ENCODE results near the gene TMEM217.

The TMEM217 gene

DNA sequence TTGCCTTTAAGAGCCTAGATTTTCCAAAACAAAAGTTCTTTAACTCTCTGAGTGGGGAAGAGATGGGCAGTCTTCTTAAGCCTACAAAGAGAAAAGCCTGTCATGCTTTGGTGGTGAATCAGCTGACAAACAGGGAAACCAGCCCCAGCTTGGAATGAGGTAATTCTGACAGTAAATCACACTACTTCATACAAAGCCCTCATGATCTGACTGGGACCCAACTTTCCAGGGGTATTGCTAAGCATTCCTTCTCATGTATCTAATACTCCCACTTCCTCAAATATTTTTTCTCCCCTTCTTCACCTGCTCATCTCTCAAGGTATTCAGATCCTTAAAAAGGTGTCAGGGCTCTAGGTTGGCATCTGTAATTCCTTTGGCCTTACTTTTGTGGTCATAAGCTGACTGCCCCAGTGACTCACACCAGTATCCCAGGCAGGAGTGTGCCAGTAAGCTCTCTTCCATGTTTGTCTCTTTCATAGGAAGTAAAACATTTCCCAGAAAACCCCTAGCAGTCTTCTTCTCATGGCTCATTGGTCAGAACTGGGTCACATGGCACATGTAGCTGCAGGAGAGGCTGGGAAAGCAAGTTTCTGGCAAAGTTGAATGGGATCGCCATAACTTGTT is 15.4 kb downstream of the TMEM217 start:
- H3K36me3 ChIP-seq (ENCODE audit: low read length) = no peaks in the 10 kb centered on the region
- TF ChIP-seq, protein P1, sequence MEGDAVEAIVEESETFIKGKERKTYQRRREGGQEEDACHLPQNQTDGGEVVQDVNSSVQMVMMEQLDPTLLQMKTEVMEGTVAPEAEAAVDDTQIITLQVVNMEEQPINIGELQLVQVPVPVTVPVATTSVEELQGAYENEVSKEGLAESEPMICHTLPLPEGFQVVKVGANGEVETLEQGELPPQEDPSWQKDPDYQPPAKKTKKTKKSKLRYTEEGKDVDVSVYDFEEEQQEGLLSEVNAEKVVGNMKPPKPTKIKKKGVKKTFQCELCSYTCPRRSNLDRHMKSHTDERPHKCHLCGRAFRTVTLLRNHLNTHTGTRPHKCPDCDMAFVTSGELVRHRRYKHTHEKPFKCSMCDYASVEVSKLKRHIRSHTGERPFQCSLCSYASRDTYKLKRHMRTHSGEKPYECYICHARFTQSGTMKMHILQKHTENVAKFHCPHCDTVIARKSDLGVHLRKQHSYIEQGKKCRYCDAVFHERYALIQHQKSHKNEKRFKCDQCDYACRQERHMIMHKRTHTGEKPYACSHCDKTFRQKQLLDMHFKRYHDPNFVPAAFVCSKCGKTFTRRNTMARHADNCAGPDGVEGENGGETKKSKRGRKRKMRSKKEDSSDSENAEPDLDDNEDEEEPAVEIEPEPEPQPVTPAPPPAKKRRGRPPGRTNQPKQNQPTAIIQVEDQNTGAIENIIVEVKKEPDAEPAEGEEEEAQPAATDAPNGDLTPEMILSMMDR (IDR thresholded peaks at IDR 0.05; ENCODE audit: insufficient read depth, low read length, poor library complexity, severe bottlenecking) = no peak
- TF ChIP-seq EZH2phosphoT487 (conservative IDR thresholded peaks at IDR 0.05; ENCODE audit: low read length) = no peak
- no peaks in the 10 kb centered on the region for H3K9me3 ChIP-seq (ENCODE audit: insufficient read depth, low read length)
- no peak overlapping the region for H3K4me2 ChIP-seq (ENCODE audit: low read depth, low read length, poor library complexity, severe bottlenecking)
- H3K4me3 ChIP-seq (ENCODE audit: insufficient read depth, low read length, poor library complexity, severe bottlenecking) = no peak overlapping the region
- no peak overlapping the region for H3K27ac ChIP-seq (ENCODE audit: low read depth, low read length)
- no peaks in the 10 kb centered on the region for H3F3A ChIP-seq (ENCODE audit: insufficient read depth)
- no peaks in the 10 kb centered on the region for H3K9me2 ChIP-seq (replicated peaks; ENCODE audit: insufficient read depth, low read length)
- no peak overlapping the region for H2AFZ ChIP-seq (ENCODE audit: low read depth, low read length, severe bottlenecking)
- no peak overlapping the region for H3K9ac ChIP-seq (ENCODE audit: low read length)
- no peaks in the 10 kb centered on the region for H3K27me3 ChIP-seq (ENCODE audit: low read length)
- H3K79me2 ChIP-seq (ENCODE audit: insufficient read depth, low read length) = no peaks in the 10 kb centered on the region
- no peaks in the 10 kb centered on the region for H4K20me1 ChIP-seq (ENCODE audit: low read depth, low read length)

DNA sequence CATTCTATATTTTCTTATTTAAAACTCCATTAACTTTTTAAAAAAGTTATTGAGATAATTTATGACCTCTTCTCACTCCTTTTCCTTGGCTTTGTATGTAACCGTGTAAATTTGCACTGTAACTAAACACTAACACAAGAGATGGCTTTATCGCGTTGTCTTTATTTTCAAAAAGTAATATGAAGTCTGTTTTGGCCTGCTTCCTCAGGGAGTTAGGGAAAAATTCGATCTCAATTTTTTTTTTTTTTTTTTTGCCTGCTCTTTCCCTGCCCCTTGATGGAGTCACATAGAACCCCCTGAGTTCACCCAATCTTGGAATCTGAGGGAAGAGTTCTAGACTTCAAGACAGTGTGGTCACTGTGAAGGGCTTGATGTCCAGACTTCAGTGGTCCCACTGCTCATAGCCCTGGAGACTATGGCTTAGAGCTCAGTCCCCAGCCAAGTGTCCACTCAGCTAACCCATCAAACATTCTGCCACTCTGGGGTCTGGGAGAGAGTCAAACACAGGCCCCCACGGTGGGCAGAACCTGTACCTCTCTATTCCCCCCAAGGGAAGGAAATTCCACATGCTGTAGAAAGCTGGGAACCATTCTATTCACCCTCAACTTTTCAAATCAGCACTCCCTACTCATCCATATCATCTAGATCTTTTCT is 16.0 kb downstream of the TMEM217 start:
- no peaks in the 10 kb centered on the region for H3K27me3 ChIP-seq (ENCODE audit: low read length)
- TF ChIP-seq, protein P1 (IDR thresholded peaks at IDR 0.05; ENCODE audit: insufficient read depth, low read length, poor library complexity, severe bottlenecking) = no peak
- H4K20me1 ChIP-seq (ENCODE audit: low read depth, low read length) = no peaks in the 10 kb centered on the region
- no peak overlapping the region for H3K4me2 ChIP-seq (ENCODE audit: low read depth, low read length, poor library complexity, severe bottlenecking)
- no peaks in the 10 kb centered on the region for H3K36me3 ChIP-seq (ENCODE audit: low read length)
- H3K27ac ChIP-seq (ENCODE audit: low read depth, low read length) = no peak overlapping the region
- H3K9me3 ChIP-seq (ENCODE audit: insufficient read depth, low read length) = no peaks in the 10 kb centered on the region
- H3K4me3 ChIP-seq (ENCODE audit: insufficient read depth, low read length, poor library complexity, severe bottlenecking) = no peak overlapping the region
- no peaks in the 10 kb centered on the region for H3F3A ChIP-seq (ENCODE audit: insufficient read depth)
- H2AFZ ChIP-seq (ENCODE audit: low read depth, low read length, severe bottlenecking) = no peak overlapping the region
- no peaks in the 10 kb centered on the region for H3K79me2 ChIP-seq (ENCODE audit: insufficient read depth, low read length)
- H3K9ac ChIP-seq (ENCODE audit: low read length) = no peak overlapping the region
- no peaks in the 10 kb centered on the region for H3K9me2 ChIP-seq (replicated peaks; ENCODE audit: insufficient read depth, low read length)

DNA sequence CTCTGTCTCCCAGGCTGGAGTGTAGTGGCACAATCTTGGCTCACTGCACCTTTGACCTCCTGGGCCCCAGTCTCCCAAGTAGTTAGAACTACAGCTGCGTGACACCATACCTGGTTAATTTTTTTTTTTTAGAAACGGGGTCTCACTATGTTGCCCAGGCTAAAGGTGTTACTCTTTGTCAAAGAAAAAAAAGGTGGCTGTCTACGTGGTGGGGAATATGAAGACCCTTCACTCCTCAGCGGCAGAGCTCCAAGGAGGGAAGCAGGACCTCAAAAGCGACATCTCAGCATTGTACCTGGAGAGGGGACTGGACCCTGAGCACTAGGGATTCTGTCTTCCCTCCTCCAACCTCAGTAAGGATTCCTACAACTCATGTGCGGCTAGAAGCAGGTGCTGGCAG is 16.8 kb downstream of the TMEM217 start:
- H3K9ac ChIP-seq (ENCODE audit: low read length) = no peak overlapping the region
- H3K4me2 ChIP-seq (ENCODE audit: low read depth, low read length, poor library complexity, severe bottlenecking) = no peak overlapping the region
- no peaks in the 10 kb centered on the region for H4K20me1 ChIP-seq (ENCODE audit: low read depth, low read length)
- no peak overlapping the region for H2AFZ ChIP-seq (ENCODE audit: low read depth, low read length, severe bottlenecking)
- H3K27me3 ChIP-seq (ENCODE audit: low read length) = no peaks in the 10 kb centered on the region
- no peaks in the 10 kb centered on the region for H3K9me2 ChIP-seq (replicated peaks; ENCODE audit: insufficient read depth, low read length)
- no peak for TF ChIP-seq EZH2phosphoT487 (conservative IDR thresholded peaks at IDR 0.05; ENCODE audit: low read length)
- TF ChIP-seq, protein P1 (IDR thresholded peaks at IDR 0.05; ENCODE audit: insufficient read depth, low read length, poor library complexity, severe bottlenecking) = no peak
- no peak overlapping the region for H3K27ac ChIP-seq (ENCODE audit: low read depth, low read length)
- H3K9me3 ChIP-seq (ENCODE audit: insufficient read depth, low read length) = no peaks in the 10 kb centered on the region
- no peaks in the 10 kb centered on the region for H3F3A ChIP-seq (ENCODE audit: insufficient read depth)
- no peak overlapping the region for H3K4me3 ChIP-seq (ENCODE audit: insufficient read depth, low read length, poor library complexity, severe bottlenecking)
- no peaks in the 10 kb centered on the region for H3K36me3 ChIP-seq (ENCODE audit: low read length)
- no peaks in the 10 kb centered on the region for H3K79me2 ChIP-seq (ENCODE audit: insufficient read depth, low read length)

Measured in SU-DHL-6 (cell line).